ENCODE results near the gene ITIH1.
A peak's percentile ranks its signal among the peaks of the same experiment; 100 is the strongest.
"Not testable (repeated sequence)": the region's sequence is repeated elsewhere in the genome, so short reads cannot be mapped to it uniquely, and the experiment has no call there.

The ITIH1 gene

DNA sequence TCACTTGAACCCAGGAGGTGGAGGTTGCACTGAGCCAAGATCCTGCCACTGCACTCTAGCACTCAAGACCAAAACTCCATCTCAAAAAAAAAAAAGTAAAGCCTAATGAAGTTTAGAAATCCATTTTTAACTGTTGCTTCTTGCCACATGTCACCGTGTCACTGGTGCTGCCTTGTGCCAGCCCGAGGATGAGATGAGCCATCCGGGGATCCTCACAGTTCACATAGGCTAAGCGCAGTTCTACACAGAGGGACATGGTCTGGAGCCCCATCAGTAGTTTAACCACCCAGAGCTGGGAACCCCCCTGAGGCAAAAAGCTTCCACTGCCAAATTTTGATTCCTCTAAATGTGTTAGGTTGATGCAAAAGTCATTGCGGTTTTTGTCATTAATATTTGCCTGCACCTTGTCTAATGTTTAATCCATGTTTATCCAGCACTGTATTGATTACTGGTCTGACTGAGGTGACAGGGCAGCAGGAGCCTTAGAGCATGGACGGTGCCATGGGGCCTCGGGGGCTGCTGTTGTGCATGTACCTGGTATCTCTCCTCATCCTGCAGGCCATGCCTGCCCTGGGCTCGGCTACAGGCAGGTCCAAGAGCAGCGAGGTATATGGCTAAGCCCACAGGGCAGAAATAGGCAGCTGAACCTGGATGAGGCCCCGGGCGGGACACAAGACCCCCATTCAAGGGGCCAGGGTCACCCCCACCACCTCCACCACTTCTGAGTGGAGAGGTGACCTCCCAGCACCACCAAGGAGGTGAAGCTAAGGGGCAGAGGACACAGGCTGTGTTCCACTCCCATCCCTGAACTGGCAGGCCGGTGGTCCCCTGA lies at the start of gene ITIH1:
Gene ITIH1, plus strand, starts transcription at position 473 of the 832 bp plus-strand sequence. Its CDS starts 17 bp downstream, at position 490.
- no peak for DNase-seq (ENCODE audit: low spot score)

DNA sequence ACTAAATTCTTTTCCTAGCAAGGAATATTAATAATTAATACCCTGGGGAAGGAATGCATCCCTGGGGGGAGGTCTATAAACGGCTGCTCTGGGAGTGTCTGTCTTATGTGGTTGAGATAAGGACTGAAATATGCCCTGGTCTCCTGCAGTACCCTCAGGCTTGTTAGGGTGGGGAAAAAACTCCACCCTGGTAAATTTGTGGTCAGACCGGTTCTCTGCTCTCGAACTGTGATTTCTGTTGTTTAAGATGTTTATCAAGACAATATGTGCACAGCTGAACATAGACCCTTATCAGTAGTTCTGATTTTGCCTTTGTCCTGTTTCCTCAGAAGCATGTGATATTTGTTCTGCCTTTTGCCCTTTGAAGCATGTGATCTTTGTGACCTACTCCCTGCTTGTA lies 48.6 kb upstream of the ITIH1 start:
- not testable (repeated sequence) for DNase-seq (ENCODE audit: low spot score)

GRCh38 chr3:52730681-52731080 lies 46.7 kb upstream of the ITIH1 start:
- DNase-seq (ENCODE audit: low spot score): no peak

DNA sequence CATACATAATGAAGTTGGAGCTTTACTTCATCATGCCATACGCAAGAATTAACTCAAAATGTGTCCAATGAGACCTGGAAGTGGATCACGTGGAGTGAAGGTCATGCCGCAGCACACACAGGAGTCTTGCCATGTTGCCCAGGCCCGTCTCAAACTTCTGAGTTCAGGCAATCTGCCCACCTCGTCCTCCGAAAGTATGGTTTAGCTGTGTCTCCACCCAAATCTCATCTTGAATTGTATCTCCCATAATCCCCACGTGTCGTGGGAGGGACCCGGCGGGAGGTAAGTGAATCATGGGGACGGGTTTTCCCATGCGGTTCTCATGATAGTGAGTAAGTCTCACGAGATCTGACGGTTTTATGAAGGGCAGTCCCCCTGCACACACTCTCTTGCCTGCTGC lies 45.8 kb upstream of the ITIH1 start:
- no peak for DNase-seq (ENCODE audit: low spot score)

DNA sequence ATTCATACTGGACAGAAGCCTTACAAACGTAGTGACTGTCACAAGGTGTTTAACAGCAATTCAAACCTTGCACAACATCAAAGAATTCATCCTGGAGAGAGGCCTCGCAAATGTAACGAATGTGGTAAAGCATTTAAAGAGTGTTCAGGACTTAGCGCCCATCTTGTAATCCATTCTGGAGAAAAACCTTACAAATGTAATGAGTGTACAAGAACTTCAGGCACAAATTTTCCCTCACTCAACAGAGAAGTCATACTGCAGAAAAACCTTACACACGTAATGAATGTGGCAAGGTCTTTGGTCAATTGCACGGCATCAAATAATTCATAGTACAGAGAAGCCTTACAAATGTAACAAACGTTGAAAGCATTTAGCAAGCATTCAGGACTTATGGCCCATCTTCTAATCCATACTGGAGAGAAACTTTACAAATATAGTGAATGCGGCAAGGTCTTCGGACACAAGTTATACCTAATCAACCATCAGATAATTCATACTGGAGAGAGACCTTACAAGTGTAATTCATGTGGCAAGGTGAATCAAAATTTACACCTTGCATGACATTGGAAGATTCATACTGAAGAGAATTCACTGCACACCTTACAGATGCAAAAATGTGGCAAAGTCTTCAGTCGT lies 44.0 kb upstream of the ITIH1 start:
- DNase-seq (ENCODE audit: low spot score): no peak

DNA sequence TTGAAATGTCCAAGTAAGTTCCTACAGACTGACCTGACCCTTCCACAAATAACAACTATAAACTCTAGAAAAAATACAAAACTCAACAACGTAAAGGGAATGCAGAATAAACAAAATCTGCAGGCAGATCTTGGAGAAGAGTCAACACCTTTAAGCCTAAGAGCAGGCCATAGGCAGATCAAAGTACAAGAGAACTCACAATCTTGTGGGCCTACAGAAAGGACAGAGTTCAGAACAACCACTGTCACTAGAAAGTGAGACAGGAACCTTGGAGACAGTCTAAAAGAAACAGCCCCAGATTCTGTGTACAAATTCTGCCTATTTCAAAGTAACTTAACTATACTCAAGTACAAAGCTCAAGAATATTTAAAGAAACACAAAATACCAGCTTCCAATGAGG lies 37.7 kb upstream of the ITIH1 start:
- no peak for DNase-seq (ENCODE audit: low spot score)

GRCh38 chr3:52742418-52743041 lies 34.9 kb upstream of the ITIH1 start:
- peak; percentile 61 for DNase-seq (ENCODE audit: low spot score)

DNA sequence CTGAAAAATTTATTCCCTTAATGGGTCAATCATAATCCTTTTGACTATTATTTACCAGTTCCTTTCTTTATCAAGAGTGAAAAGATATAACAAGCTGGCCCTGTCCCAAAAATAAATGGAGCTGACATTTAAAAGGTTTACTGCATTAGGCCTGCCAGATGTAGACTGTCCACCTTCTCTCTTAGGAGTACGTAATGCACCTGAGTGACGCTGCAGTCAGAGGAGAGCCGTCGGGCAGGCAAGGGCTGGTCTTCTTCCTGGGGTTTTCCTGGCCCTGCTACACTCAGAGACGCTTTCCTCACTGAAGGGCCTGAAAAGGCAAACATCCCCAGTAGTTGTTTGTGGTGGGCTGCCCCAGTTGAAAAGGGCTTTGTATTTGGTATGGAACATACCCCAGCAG lies 34.2 kb upstream of the ITIH1 start:
- DNase-seq (ENCODE audit: low spot score): no peak

DNA sequence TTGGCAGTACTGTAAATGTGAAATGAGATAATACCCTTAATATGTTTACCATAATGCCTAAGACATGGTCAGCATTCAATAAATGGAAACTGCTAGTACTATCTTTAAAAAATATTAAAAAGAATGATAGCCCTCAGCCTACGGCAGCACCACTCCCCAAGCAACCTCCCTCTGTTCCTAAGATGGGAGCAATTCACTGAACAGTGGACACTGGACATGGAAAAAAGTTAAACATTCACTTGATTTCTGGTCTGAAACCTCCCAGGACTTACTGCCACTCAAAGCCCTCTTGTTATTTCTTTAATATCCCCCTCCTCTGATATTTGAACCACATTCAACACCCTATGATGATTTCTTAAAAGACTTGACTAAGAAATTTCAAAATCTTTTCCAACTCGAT lies 33.7 kb upstream of the ITIH1 start:
- no peak for DNase-seq (ENCODE audit: low spot score)

DNA sequence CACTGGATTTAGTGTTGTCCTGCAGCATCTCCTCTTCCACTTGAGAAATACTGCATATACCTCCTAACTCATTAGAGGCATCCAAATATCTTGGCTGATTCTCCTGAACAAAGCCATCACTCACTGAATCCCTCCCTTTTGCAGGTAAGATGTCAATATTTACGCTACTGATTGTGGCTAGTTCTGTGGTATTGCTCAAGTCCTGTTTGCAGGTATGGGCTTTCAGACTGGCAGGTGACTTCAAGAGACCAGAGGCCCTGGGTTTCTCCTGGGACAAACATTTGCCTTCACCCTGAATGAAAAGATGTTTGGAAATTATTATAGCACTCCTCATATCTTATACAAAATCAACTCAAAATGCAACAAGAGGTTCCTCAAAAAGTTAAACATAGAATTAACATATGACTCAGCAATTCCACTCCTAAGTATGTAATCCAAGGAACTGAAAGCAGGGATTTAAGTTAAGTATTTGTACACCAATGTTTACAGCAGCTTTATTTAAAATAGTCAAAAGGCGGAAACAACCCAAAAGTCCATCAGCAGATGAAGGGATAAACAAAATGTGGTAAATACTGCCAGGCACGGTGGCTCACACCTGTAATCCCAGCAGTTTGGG lies 25.2 kb upstream of the ITIH1 start:
- no peak for DNase-seq (ENCODE audit: low spot score)

GRCh38 chr3:52754373-52754772 lies 23.0 kb upstream of the ITIH1 start:
- DNase-seq (ENCODE audit: low spot score): no peak

DNA sequence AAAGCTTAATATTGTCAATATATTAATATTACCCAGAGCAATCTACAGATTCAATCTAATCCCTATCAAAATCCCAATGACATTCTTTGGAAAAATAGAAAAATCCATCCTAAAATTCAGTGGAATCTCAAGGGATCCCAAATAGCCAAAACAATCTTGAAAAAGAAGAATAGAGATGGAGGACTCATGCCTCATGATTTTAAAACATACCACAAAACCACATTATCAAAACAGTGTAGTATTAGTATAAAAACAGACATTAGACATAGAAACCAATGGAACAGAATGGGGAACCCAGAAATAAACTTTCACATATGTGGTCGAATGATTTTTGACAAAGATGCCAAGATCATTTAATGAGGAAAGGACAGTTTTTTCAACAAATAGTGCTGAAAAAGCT lies 21.3 kb upstream of the ITIH1 start:
- DNase-seq (ENCODE audit: low spot score): no peak

DNA sequence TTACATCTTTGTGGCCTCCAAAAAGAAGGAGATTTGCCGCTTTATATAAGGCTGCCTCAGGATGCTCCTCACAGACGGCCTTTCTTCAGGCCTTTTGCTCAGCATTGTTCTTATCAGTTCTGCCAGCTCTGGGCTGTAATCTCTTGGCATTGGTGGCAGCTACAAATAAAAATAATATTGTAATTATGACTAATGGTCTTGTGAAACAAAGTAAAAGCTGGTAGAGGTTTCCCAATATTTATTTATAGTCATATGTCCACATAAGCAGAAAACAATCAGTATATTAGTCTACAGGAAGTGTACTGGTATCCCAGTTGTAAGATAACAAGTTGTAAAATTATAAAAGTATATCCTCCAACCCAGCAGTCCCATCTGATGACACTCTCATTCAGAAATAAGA lies 13.9 kb upstream of the ITIH1 start:
- DNase-seq (ENCODE audit: low spot score): peak; percentile 44

GRCh38 chr3:52769786-52770455 lies 7.5 kb upstream of the ITIH1 start:
- DNase-seq (ENCODE audit: low spot score): peak; percentile 10

GRCh38 chr3:52770496-52771333 lies 6.7 kb upstream of the ITIH1 start, which contains the start of gene NEK4:
Gene NEK4, minus strand, starts transcription at chr3:52770940. Its CDS starts 194 bp downstream, at chr3:52770746.
- DNase-seq (ENCODE audit: low spot score): peak; percentile 87

GRCh38 chr3:52771334-52771681 lies 6.1 kb upstream of the ITIH1 start:
- DNase-seq (ENCODE audit: low spot score): no peak

- DNase-seq (ENCODE audit: low spot score): no peak
Measured at GRCh38 chr3:52771702-52772101, 5.7 kb upstream of the ITIH1 start.

GRCh38 chr3:52773361-52774065 lies 3.9 kb upstream of the ITIH1 start:
- DNase-seq (ENCODE audit: low spot score): no peak

- no peak for DNase-seq (ENCODE audit: low spot score)
Measured at GRCh38 chr3:52774066-52774713, 3.2 kb upstream of the ITIH1 start.
